AG04449 (cell line): ENCODE data around the gene TMEM119.

Source experiments
- CTCF ChIA-PET: fragments of 350-600 bp; formaldehyde crosslinking; extraction: SDS; loops from one replicate; lab custom pipeline; 2021; ENCODE audit warnings: antibody characterized with exemption; lab: Yijun Ruan, JAX
- POLR2A ChIA-PET: fragments of 400-600, 350-600 bp; formaldehyde crosslinking; extraction: SDS; loops from one replicate; lab custom pipeline; 2020; ENCODE audit warnings: antibody characterized with exemption, inconsistent platforms; lab: Yijun Ruan, JAX
- DNase-seq: peaks from one replicate; pipeline ENCODE4 v3.0.0-alpha.2; 2010; ENCODE audit warnings: low read depth, low spot score
- H3K4me3 ChIP-seq: 2 replicates; pipeline ENCODE4 v1.5.1; 2011; ENCODE audit warnings: low read depth, mild to moderate bottlenecking, control low read depth, low read length
- CTCF ChIP-seq: IDR thresholded peaks from one replicate; pipeline ENCODE4 v1.5.1; 2011; ENCODE audit warnings: mild to moderate bottlenecking, moderate library complexity, low read length, control low read depth, inconsistent platforms; ENCODE audit not compliant: insufficient read depth; ENCODE audit errors: missing control alignments

The TMEM119 gene

GRCh38 chr12:108629151-108629550 is 31.3 kb upstream of the TMEM119 start:
- CTCF ChIA-PET = interaction anchor here (4.5 to 6.6 kb wide), 2 partner anchors 11 to 59 kb away, joined by 39 to 84 read pairs; no protein-coding TSS in a partner anchor
- H3K4me3 ChIP-seq = no peak overlapping the region
- DNase-seq = no peak
- no peak for TF ChIP-seq CTCF
- POLR2A ChIA-PET = interaction anchor here (1.4 kb wide), 1 partner anchor 9 kb away, joined by 4 read pairs; no protein-coding TSS in a partner anchor

GRCh38 chr12:108627134-108627920 is 29.4 kb upstream of the TMEM119 start:
- CTCF ChIA-PET = interaction anchor here (0.6 to 6.6 kb wide), 8 partner anchors 9 to 468 kb away, joined by 3 to 84 read pairs (median 5); partner anchors contain the start of gene ALKBH2
- no peak for TF ChIP-seq CTCF

GRCh38 chr12:108625228-108625627 is 27.3 kb upstream of the TMEM119 start:
- no peak for DNase-seq
- POLR2A ChIA-PET = no interaction called here
- no peak overlapping the region for H3K4me3 ChIP-seq
- CTCF ChIA-PET = interaction anchor here (1.0 kb wide), 1 partner anchor 61 kb away, joined by 5 read pairs; no protein-coding TSS in a partner anchor
- TF ChIP-seq CTCF = no peak

More at GRCh38 chr12:108627134-108627920, 29.4 kb upstream of the TMEM119 start:
- POLR2A ChIA-PET = interaction anchor here (0.9 kb wide), 1 partner anchor 176 kb away, joined by 3 read pairs; no protein-coding TSS in a partner anchor
- no peak for DNase-seq
- H3K4me3 ChIP-seq = no peak overlapping the region

GRCh38 chr12:108623577-108623976 is 25.7 kb upstream of the TMEM119 start:
- POLR2A ChIA-PET = no interaction called here
- DNase-seq = no peak
- CTCF ChIA-PET = interaction anchor here (1.0 kb wide), 1 partner anchor 55 kb away, joined by 3 read pairs; no protein-coding TSS in a partner anchor
- H3K4me3 ChIP-seq = no peak overlapping the region
- no peak for TF ChIP-seq CTCF

GRCh38 chr12:108622921-108623514 is 25.1 kb upstream of the TMEM119 start:
- CTCF ChIA-PET = interaction anchor here (6.5 to 17.4 kb wide), 2 partner anchors 16 to 56 kb away, joined by 106 to 1115 read pairs; partner anchors contain the start of genes ISCU and SART3
- TF ChIP-seq CTCF = no peak
- no peak overlapping the region for H3K4me3 ChIP-seq
- POLR2A ChIA-PET = no interaction called here
- no peak for DNase-seq

- no peak for TF ChIP-seq CTCF
- no peak overlapping the region for H3K4me3 ChIP-seq
- ChIA-PET CTCF (interaction anchor here (6.5 to 17.4 kb wide), 2 partner anchors 15 to 56 kb away, joined by 106 to 1115 read pairs; partner anchors contain the start of genes ISCU and SART3), POLR2A (no interaction called here)
- DNase-seq = no peak
Observed at GRCh38 chr12:108622421-108622820, 24.5 kb upstream of the TMEM119 start.
